ENCODE measurements around the gene MANF. TPM values are rescaled to one million over a fixed set of nuclear protein-coding genes. Genes with fewer than 3 reads are reported as not detected.
"Not testable (repeated sequence)": the region's sequence is repeated elsewhere in the genome, so short reads cannot be mapped to it uniquely, and the experiment has no call there.

MANF gene
- total and polyA plus RNA-seq, 7 donors = 12.2 to 138 (median 21.0) TPM

GRCh38 chr3:51386852-51387229, 1.8 kb downstream of the MANF start:
- 81 to 89% methylated on average over 5 of the region's 5 CpGs for WGBS, 2 donors
- intact Hi-C loops (cut with DNase I) = loop anchor here (5.0 to 10.0 kb wide), 4 partner anchors 285 to 1062 kb away; partner anchors contain the start of genes C3orf18, DOCK3, HEMK1 and HYAL2

GRCh38 chr3:51387281-51387680, 2.2 kb downstream of the MANF start:
- H3K4me3 ChIP-seq, H3K9me3 ChIP-seq, DNase-seq, H3K27me3 ChIP-seq: not testable (repeated sequence)
- Histone ChIP-seq H3K36me3 (peaks cover 0 to 20% (median 8%) of the 10 kb centered on the region in 4 donors), H3K4me1 (peaks cover 0 to 56% (median 51%) of the 10 kb centered on the region in 4 donors), H3K27ac (peak overlapping the region in 1 of 4 donors; percentile 91)
- intact Hi-C loops (cut with DNase I) = loop anchor here (5.0 to 10.0 kb wide), 4 partner anchors 285 to 1062 kb away; partner anchors contain the start of genes C3orf18, DOCK3, HEMK1 and HYAL2
- WGBS, 2 donors = 63 to 82% methylated on average over 6 of the region's 6 CpGs

More at GRCh38 chr3:51386852-51387229, 1.8 kb downstream of the MANF start:
- TF ChIP-seq EP300 (IDR thresholded peaks at IDR 0.05) (no peak), POLR2A (IDR thresholded peaks at IDR 0.05) (no peak)
- no peak for DNase-seq
- no peak overlapping the region for H3K4me3 ChIP-seq
- H3K27me3 ChIP-seq = no peaks in the 10 kb centered on the region
- no peaks in the 10 kb centered on the region for H3K9me3 ChIP-seq
- H3K4me1 ChIP-seq = peaks cover 0 to 51% (median 46%) of the 10 kb centered on the region in 4 donors
- peaks cover 0 to 20% (median 8%) of the 10 kb centered on the region in 4 donors for H3K36me3 ChIP-seq
- peak overlapping the region in 3 of 4 donors; percentile 84 to 94 (median 91) for H3K27ac ChIP-seq

- TF ChIP-seq POLR2AphosphoS5 (IDR thresholded peaks at IDR 0.05) = no peak
- no peak for TF ChIP-seq EP300 (IDR thresholded peaks at IDR 0.05)
- TF ChIP-seq POLR2A (IDR thresholded peaks at IDR 0.05) = no peak
- peak in 1 of 4 experiments; percentile 33 for TF ChIP-seq CTCF (IDR thresholded peaks at IDR 0.05)
- H3K27ac ChIP-seq = no peak overlapping the region
- H3K36me3 ChIP-seq = peaks cover 12 to 28% (median 16%) of the 10 kb centered on the region in 4 donors
- DNase-seq = no peak
- intact Hi-C loops (cut with DNase I) = loop anchor here (5.0 to 10.0 kb wide), 4 partner anchors 284 to 1064 kb away; partner anchors contain the start of genes C3orf18, DOCK3, HEMK1 and HYAL2
- WGBS, 2 donors = 19 to 72% methylated on average over 6 of the region's 6 CpGs
- H3K27me3 ChIP-seq = no peaks in the 10 kb centered on the region
- H3K4me1 ChIP-seq = peaks cover 0 to 66% (median 62%) of the 10 kb centered on the region in 4 donors
- no peaks in the 10 kb centered on the region for H3K9me3 ChIP-seq
- no peak overlapping the region for H3K4me3 ChIP-seq
Observed at GRCh38 chr3:51388286-51389029, 3.4 kb downstream of the MANF start.

GRCh38 chr3:51389423-51390183, 4.5 kb downstream of the MANF start:
- peak overlapping the region in 3 of 4 donors; percentile 20 to 95 (median 85) for H3K27ac ChIP-seq
- TF ChIP-seq POLR2A (IDR thresholded peaks at IDR 0.05) (no peak), EP300 (IDR thresholded peaks at IDR 0.05) (no peak), CTCF (IDR thresholded peaks at IDR 0.05) (peak in 3 of 4 experiments; percentile 47 to 66 (median 53))
- intact Hi-C loops (cut with DNase I) = loop anchor here (2.0 to 10.0 kb wide), 7 partner anchors 109 to 1065 kb away; partner anchors contain the start of genes C3orf18, CYB561D2, DOCK3 and HEMK1
- DNase-seq = no peak
- H3K27me3 ChIP-seq = no peaks in the 10 kb centered on the region
- H3K4me1 ChIP-seq = peaks cover 0 to 68% (median 64%) of the 10 kb centered on the region in 4 donors
- no peaks in the 10 kb centered on the region for H3K9me3 ChIP-seq
- 44 to 72% methylated on average over 6 of the region's 6 CpGs for WGBS, 2 donors
- H3K36me3 ChIP-seq = peaks cover 16 to 39% (median 25%) of the 10 kb centered on the region in 4 donors
- no peak overlapping the region for H3K4me3 ChIP-seq

- WGBS, 2 donors = 32 to 42% methylated on average over 29 of the region's 29 CpGs
- TF ChIP-seq CTCF (IDR thresholded peaks at IDR 0.05) (peak in 3 of 4 experiments; percentile 76 to 91 (median 83)), POLR2A (IDR thresholded peaks at IDR 0.05) (no peak)
- peaks cover 16 to 48% (median 29%) of the 10 kb centered on the region in 4 donors for H3K36me3 ChIP-seq
- peak overlapping the region; percentile 85 to 95 (median 90) for H3K27ac ChIP-seq
- H3K4me3 ChIP-seq = peak overlapping the region; percentile 6 to 87 (median 80)
- no peaks in the 10 kb centered on the region for H3K27me3 ChIP-seq
- H3K4me1 ChIP-seq = peaks cover 0 to 76% (median 69%) of the 10 kb centered on the region in 4 donors
- intact Hi-C loops (cut with DNase I) = loop anchor here (2.0 to 10.0 kb wide), 3 partner anchors 108 to 1036 kb away; partner anchors contain the start of genes CYB561D2, NPRL2, PCBP4 and TMEM115
- DNase-seq = no peak
- H3K9me3 ChIP-seq = no peaks in the 10 kb centered on the region
Observed at GRCh38 chr3:51390246-51391074, 5.4 kb downstream of the MANF start.

Measured in sigmoid colon (tissue), 7 donors.